HG02798 (cell line): ENCODE results near the gene NINJ1.

Source experiments
- ATAC-seq: cut with Tn5 transposase; IDR thresholded peaks from one replicate; pipeline ENCODE4 v1.9.1; 2021; ENCODE audit warnings: mild to moderate bottlenecking; ENCODE audit not compliant: unreplicated experiment, poor library complexity

The NINJ1 gene

GRCh38 chr9:93133681-93134014 is 403 bp downstream of the NINJ1 start:
- peak; percentile 45 for ATAC-seq

GRCh38 chr9:93132946-93133680 is 938 bp downstream of the NINJ1 start:
- ATAC-seq, result no peak

- no peak for ATAC-seq
These were observed 1.6 kb downstream of the NINJ1 start for GRCh38 chr9:93132287-93132927.

GRCh38 chr9:93131599-93132286 is 2.3 kb downstream of the NINJ1 start:
- ATAC-seq, result no peak

- ATAC-seq, result no peak
These were observed 3.1 kb downstream of the NINJ1 start for GRCh38 chr9:93130861-93131481.

- ATAC-seq, result no peak
These were observed 4.2 kb downstream of the NINJ1 start for GRCh38 chr9:93129691-93130500.

GRCh38 chr9:93129286-93129685 is 4.8 kb downstream of the NINJ1 start:
- ATAC-seq, result no peak

- ATAC-seq, result no peak
These were observed 5.3 kb downstream of the NINJ1 start for GRCh38 chr9:93128715-93129224.

- no peak for ATAC-seq
These were observed 5.9 kb downstream of the NINJ1 start for GRCh38 chr9:93128011-93128714.

GRCh38 chr9:93127395-93127911 is 6.6 kb downstream of the NINJ1 start:
- ATAC-seq, result no peak

GRCh38 chr9:93126825-93127368 is 7.2 kb downstream of the NINJ1 start:
- no peak for ATAC-seq

GRCh38 chr9:93126151-93126781 is 7.8 kb downstream of the NINJ1 start:
- no peak for ATAC-seq

- no peak for ATAC-seq
These were observed 8.6 kb downstream of the NINJ1 start for GRCh38 chr9:93125331-93125894.

GRCh38 chr9:93124793-93125192 is 9.3 kb downstream of the NINJ1 start:
- no peak for ATAC-seq

- no peak for ATAC-seq
These were observed 10.3 kb downstream of the NINJ1 start for GRCh38 chr9:93123561-93124283.

GRCh38 chr9:93122721-93123221 is 11.3 kb downstream of the NINJ1 start:
- ATAC-seq, result no peak
